DOHH2 (cell line): ENCODE data around the gene CYB561.

ENCODE experiments used
- H3F3A ChIP-seq: fragments of 200-600 bp; sonication (generic), shearing (Covaris generic); 2 replicates; pipeline ENCODE4 v1.6.0; 2016; ENCODE audit warnings: antibody characterized with exemption, mild to moderate bottlenecking; ENCODE audit not compliant: control insufficient read depth, insufficient read depth
- H3K27ac ChIP-seq: fragments of 200-600 bp; sonication (generic); 2 replicates; pipeline ENCODE4 v1.5.1; 2014; ENCODE audit warnings: low read depth, mild to moderate bottlenecking, low read length, moderate library complexity
- H3K27me3 ChIP-seq: fragments of 200-600 bp; sonication (generic); 2 replicates; pipeline ENCODE4 v1.6.1; 2014; ENCODE audit warnings: mild to moderate bottlenecking, low read length, mixed read lengths; ENCODE audit not compliant: control insufficient read depth
- H3K36me3 ChIP-seq: fragments of 200-600 bp; sonication (generic); 2 replicates; pipeline ENCODE4 v1.6.1; 2014; ENCODE audit warnings: mild to moderate bottlenecking, low read length, moderate library complexity, mixed read lengths; ENCODE audit not compliant: control insufficient read depth
- H3K4me1 ChIP-seq: fragments of 200-600 bp; sonication (generic); 2 replicates; pipeline ENCODE4 v1.6.1; 2014; ENCODE audit warnings: mild to moderate bottlenecking, low read length, mixed read lengths; ENCODE audit not compliant: control insufficient read depth
- H3K4me2 ChIP-seq: fragments of 200-600 bp; sonication (generic); 2 replicates; pipeline ENCODE4 v1.6.0; 2014; ENCODE audit warnings: mild to moderate bottlenecking, low read length, moderate library complexity
- H3K4me3 ChIP-seq: fragments of 200-600 bp; sonication (generic); 2 replicates; pipeline ENCODE4 v1.5.1; 2014; ENCODE audit warnings: mild to moderate bottlenecking, low read length, mixed read lengths
- H3K79me2 ChIP-seq: fragments of 200-600 bp; sonication (generic); 2 replicates; pipeline ENCODE4 v1.6.1; 2014; ENCODE audit warnings: mild to moderate bottlenecking, low read length, mixed read lengths; ENCODE audit not compliant: control insufficient read depth
- H3K9me2 ChIP-seq: fragments of 200-600 bp; sonication (generic); replicated peaks from 2 replicates; pipeline ENCODE4 v1.6.1; 2014; ENCODE audit warnings: mild to moderate bottlenecking, low read length, mixed read lengths; ENCODE audit not compliant: control insufficient read depth
- H3K9me3 ChIP-seq: fragments of 200-600 bp; sonication (generic); 2 replicates; pipeline ENCODE4 v1.6.1; 2014; ENCODE audit warnings: antibody characterized with exemption, low read length, mixed read lengths; ENCODE audit not compliant: control insufficient read depth, insufficient read depth
- H4K20me1 ChIP-seq: fragments of 200-600 bp; sonication (generic); 2 replicates; pipeline ENCODE4 v1.6.0; 2014; ENCODE audit warnings: low read depth, mild to moderate bottlenecking, antibody characterized with exemption, low read length, moderate library complexity; ENCODE audit not compliant: control insufficient read depth, insufficient read depth
- CTCF ChIP-seq: fragments of 200-600 bp; sonication (generic); IDR thresholded peaks from one replicate; pipeline ENCODE4 v1.5.1; 2014; ENCODE audit warnings: antibody characterized with exemption, mild to moderate bottlenecking, low read depth, low read length; ENCODE audit not compliant: poor library complexity, severe bottlenecking
- EZH2phosphoT487 ChIP-seq: fragments of 200-600 bp; sonication (generic); IDR thresholded peaks from 2 replicates; pipeline ENCODE4 v1.6.1; 2017; ENCODE audit warnings: borderline replicate concordance, mild to moderate bottlenecking, antibody characterized with exemption, low read length, moderate library complexity, mixed read lengths

The CYB561 gene

GRCh38 chr17:63419949-63420867 is 25.9 kb downstream of the CYB561 start:
- H3K9me3 ChIP-seq, result no peaks in the 10 kb centered on the region
- no peaks in the 10 kb centered on the region for H3F3A ChIP-seq
- H3K4me1 ChIP-seq, result no peaks in the 10 kb centered on the region
- no peaks in the 10 kb centered on the region for H4K20me1 ChIP-seq
- H3K27ac ChIP-seq, result no peak overlapping the region
- TF ChIP-seq EZH2phosphoT487, result no peak
- TF ChIP-seq CTCF, result no peak
- no peak overlapping the region for H3K4me2 ChIP-seq
- no peaks in the 10 kb centered on the region for H3K79me2 ChIP-seq
- H3K27me3 ChIP-seq, result peaks cover 34% of the 10 kb centered on the region
- H3K9me2 ChIP-seq, result no peaks in the 10 kb centered on the region
- H3K36me3 ChIP-seq, result no peaks in the 10 kb centered on the region
- H3K4me3 ChIP-seq, result no peak overlapping the region

GRCh38 chr17:63419398-63419797 is 26.7 kb downstream of the CYB561 start:
- H3K4me1 ChIP-seq, result no peaks in the 10 kb centered on the region
- no peaks in the 10 kb centered on the region for H3F3A ChIP-seq
- no peak overlapping the region for H3K4me2 ChIP-seq

GRCh38 chr17:63418540-63418939 is 27.6 kb downstream of the CYB561 start:
- Histone ChIP-seq H3F3A (no peaks in the 10 kb centered on the region), H3K4me1 (no peaks in the 10 kb centered on the region), H3K4me3 (no peak overlapping the region), H3K9me3 (no peaks in the 10 kb centered on the region), H4K20me1 (no peaks in the 10 kb centered on the region), H3K79me2 (no peaks in the 10 kb centered on the region), H3K36me3 (no peaks in the 10 kb centered on the region), H3K27me3 (peaks cover 22% of the 10 kb centered on the region), H3K27ac (no peak overlapping the region), H3K4me2 (no peak overlapping the region), H3K9me2 (no peaks in the 10 kb centered on the region)
- TF ChIP-seq CTCF, result no peak

More at GRCh38 chr17:63419398-63419797, 26.7 kb downstream of the CYB561 start:
- Histone ChIP-seq H3K27ac (no peak overlapping the region), H3K36me3 (no peaks in the 10 kb centered on the region), H3K27me3 (peaks cover 30% of the 10 kb centered on the region), H3K4me3 (no peak overlapping the region), H3K9me2 (no peaks in the 10 kb centered on the region), H4K20me1 (no peaks in the 10 kb centered on the region), H3K9me3 (no peaks in the 10 kb centered on the region), H3K79me2 (no peaks in the 10 kb centered on the region)
- TF ChIP-seq CTCF (no peak), EZH2phosphoT487 (no peak)
